Right lobe of liver (tissue), 4 donors: Measurements from ENCODE around the gene AQP3.

Experiments used
- CTCF ChIP-seq, 4 donors: fragments of 200-600 bp in 3 of 4; fragments of 450-650 bp in 1 of 4; IDR thresholded peaks; one replicate each; pipeline versions ENCODE4 v1.5.1 to v1.8.0; 2016 to 2022; ENCODE audit warnings: antibody characterized with exemption in 4 of 4, mild to moderate bottlenecking in 2 of 4
- POLR2A ChIP-seq: fragments of 450-650 bp; IDR thresholded peaks from one replicate; pipeline ENCODE4 v1.6.1; 2017; ENCODE audit warnings: antibody characterized with exemption, mild to moderate bottlenecking
- donor health status: DM: no; HTN: no; CAD: no.
- donor health status: DM: no; HTN: no; CAD: no.
- donor health status: DM: no; HTN: yes; CAD: no.

- TF ChIP-seq CTCF (IDR thresholded peaks at IDR 0.05) (no peak), POLR2A (no peak)
Measured at GRCh38 chr9:33443047-33443446, 4.3 kb downstream of the AQP3 start.
